Loucy (cell line): Measurements from ENCODE around the gene PHYHD1.

Experiments used
- CTCF ChIP-seq: fragments of 200-600 bp; sonication (generic); conservative IDR thresholded peaks from 2 replicates; pipeline ENCODE4 v1.5.1; 2014; ENCODE audit warnings: mild to moderate bottlenecking, antibody characterized with exemption, low read length
- EZH2phosphoT487 ChIP-seq: fragments of 200-600 bp; IDR thresholded peaks from 2 replicates; pipeline ENCODE4 v1.6.1; 2018; ENCODE audit warnings: antibody characterized with exemption, mild to moderate bottlenecking, moderate library complexity, borderline replicate concordance

- TF ChIP-seq CTCF, result no peak
- no peak for TF ChIP-seq EZH2phosphoT487
These were observed 62.8 kb downstream of the PHYHD1 start for GRCh38 chr9:128983536-128983935.
